KG1 (cell line): ENCODE data around the gene MPC2.

Experiments used
- DNase-seq: peaks from one replicate; lab custom pipeline; 2025; lab: John Stamatoyannopoulos, UW

MPC2 gene

DNA sequence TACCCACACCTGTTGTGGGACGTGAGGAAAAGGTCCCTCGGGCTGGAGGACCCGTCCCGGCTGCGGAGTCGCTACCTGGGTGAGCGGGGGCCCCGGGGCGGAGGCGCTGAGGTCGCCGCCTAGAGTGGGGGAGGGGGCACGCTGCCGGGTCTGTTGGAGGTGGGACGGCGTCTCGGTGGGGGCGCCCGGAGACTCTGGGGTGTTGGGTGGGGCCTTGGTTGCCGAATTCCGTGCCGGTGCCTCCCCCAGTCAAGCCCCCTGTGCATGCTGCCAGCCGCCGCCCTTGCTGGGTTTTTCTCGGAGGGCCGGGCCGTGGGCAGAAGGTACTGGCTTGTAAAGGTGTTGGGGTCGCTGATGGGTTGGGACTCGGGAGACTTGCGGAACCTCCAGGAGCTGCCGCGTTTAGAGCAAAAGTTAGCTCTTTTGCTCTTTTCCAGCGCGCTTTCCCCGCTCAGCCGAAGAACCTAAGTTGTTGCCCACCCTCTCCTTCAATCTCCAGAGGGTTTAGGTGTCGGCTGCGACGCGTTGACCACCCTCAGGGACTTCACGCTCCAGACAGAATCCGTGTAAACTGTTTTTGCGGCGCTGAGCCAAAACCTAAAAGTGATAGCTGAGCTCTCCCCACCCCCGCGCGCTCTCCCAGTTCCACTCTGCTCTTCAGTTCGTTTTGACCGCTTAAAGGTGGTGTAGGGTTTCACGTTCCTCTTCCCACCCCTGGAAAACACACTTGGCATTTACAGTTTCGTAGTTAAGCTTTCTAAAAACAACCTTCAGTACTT lies at the start of gene MPC2:
TSS of gene MPC2 (minus strand) at position 143 of the 779 bp plus-strand sequence. CDS start 1,231 bp downstream, outside the sequence.
- peak; percentile 58 for DNase-seq

DNA sequence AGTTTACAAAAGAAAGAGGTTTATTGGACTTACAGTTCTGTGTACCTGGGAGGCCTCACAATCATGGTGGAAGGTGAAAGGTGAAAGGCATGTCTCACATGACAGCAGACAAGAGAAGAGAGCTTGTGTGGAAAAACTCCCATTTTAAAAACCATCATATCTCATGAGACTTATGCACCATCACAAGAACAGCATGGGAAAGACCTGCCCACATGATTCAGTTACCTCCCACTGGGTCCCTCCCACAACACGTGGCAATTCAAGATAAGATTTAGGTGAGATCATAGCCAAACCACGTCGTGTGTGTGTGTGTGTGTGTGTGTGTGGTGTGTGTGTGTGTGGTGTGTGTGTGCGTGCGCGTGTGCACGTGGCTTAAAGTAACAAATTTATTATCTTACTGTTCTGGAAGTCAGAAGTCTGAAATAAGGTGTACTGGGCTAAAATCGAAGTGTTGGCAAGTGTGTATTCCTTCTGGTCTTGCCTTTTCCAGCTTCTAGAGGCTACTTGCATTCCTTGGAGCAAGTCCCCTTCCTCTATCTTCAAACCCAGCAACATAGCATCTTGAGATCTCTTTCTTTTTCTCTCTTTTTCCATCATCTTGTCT lies 48.1 kb upstream of the MPC2 start:
- no peak for DNase-seq

DNA sequence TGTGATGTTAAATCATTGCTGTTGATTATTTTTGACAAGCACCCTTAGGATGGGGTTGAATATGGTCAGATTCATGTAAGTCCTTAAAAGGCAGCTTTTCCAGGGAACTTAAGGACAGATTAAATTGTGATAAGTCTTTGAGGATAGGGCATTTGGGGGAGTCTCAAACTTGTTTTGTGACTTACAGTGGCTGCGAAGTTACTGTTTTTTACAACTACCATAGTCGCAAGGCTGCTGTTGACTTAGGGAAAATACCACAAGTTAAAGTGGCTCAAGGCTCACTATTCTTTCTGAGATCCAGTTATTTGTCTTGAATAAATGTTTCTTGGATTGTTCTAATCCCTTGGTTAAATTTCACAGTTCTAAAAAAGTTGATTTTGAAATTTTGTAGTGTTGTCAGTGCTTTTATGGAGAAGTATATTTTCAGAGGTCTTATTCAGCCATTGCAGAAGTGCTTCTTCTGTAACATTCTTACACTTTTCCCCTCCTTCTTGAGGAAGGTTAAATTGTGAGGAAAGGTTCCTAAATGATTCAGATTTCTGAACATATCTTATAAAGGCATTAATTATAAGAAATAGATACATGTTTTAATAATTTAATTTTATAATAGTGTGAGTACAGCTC lies 47.0 kb upstream of the MPC2 start:
- DNase-seq = no peak

DNA sequence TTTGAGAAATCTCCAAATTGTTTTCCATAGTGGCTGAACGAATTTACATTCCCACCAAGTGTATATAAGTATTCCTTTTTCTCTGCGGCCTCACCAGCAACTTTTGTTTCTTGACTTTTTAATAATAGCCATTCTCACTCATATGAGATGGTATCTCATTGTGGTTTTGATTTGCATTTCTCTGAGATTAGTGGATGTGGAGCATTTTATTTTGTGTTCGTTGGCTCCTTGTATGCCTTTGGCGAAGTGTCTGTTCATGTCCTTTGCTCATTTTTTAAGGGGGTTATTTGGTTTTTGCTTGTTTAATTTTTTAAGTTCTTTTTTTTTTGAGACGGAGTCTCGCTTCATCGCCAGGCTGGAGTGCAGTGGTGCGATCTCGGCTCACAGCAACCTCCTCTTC lies 45.1 kb upstream of the MPC2 start:
- DNase-seq = no peak

DNA sequence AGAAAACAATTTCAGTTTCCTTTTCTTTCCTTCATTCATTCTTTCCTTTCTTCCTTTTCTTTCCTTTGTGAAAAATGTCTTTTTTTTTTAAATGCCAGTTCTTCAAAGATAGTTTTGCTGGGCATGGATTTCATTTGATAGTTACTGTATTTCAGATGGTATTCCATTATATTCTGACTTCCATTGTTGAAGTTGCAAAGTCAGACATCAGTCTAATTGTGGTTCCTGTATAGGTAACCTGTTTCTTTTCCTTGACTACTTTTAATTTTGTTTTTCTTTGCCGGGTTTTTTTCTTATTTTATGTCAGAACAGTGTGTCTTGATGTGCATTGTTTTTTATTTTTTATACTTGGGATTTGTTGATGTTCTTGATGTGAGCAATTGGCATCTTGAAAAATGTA lies 40.4 kb upstream of the MPC2 start:
- DNase-seq = no peak

DNA sequence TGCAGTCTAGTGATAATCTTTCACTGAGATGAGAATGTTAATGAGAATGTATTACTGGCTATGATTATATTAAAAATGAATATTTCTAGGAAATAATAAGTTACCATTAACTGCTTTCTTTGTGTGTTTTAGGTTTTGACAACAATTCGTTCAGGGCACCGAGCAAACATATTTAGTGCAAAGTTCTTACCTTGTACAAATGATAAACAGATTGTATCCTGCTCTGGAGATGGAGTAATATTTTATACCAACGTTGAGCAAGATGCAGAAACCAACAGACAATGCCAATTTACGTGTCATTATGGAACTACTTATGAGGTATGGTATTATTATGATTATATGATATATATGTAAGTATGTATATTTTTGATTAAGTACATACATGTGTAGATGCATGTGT lies 37.8 kb upstream of the MPC2 start:
- DNase-seq = no peak

DNA sequence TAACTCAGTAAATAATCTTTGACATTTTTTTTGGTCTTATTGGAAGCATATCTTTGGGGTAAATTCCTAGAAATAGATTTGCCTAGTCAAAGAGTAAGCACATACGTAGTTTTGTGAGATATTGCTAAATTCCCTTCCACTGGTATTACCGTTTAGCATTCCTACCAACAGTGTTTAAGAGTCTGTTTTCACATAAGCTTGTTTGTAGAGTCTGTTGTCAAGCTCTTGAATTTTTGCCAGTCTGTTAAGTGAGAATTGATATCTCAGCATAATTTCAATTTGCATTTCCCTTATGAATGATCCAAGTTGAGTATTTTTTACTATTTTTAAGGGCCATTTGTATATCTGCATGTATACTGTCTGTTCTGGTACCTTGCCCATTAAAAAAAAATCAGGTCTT lies 37.0 kb upstream of the MPC2 start:
- no peak for DNase-seq

DNA sequence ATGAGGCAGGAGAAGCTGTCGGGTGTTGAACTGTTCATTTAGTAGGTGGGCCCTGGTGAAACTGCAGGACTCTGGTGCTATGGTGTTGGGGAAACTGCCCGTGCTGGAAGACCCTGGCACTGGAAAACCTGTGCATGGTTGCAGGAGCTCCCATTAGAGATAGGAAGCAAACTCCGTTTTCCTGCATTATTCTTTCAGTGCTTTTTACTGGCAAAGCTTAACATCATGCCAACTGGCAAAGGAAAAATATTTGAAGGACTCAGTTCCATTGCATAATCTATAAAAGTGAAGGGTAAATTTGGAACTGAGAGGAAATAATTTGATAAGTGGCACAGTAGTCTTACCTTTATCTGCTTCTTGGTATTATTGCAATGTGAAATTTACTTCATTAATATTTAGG lies 31.7 kb upstream of the MPC2 start:
- no peak for DNase-seq

DNA sequence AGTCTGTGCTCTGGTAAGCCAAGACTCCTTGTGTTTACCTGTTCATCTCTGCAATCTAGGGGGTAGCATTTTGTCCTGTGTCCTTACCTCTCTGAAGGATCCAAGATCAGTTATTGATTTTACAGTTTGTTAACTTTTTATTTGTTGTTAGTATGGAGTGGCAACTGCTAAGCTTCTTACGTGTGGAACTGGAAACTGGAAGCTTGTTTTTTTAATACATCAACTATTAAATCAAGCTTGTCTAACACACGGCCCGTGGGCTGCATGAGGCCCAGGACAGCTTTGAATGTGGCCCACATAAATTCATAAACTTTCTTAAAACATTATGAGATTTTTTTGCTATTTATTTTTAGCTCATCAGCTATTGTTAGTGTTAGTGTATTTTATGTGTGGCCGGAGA lies 29.2 kb upstream of the MPC2 start:
- no peak for DNase-seq

DNA sequence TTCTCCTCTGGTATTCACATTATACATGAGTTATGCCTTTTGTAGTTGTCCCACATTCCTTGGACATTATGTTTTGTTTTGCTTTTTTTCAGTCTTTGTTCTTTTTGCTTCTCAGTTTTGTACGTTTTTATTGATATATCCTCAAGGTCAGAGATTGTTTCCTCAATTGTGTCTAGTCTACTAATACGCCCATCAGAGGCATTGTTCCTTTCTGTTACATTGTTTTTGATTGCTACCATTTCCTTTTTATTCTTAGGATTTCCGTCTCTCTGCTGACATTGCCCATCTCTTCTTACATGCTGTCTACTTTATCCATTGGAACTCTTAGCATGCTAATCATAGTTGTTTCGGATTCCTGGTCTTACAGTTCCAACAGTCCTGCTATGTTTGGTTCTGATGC lies 27.8 kb upstream of the MPC2 start:
- DNase-seq = no peak

DNA sequence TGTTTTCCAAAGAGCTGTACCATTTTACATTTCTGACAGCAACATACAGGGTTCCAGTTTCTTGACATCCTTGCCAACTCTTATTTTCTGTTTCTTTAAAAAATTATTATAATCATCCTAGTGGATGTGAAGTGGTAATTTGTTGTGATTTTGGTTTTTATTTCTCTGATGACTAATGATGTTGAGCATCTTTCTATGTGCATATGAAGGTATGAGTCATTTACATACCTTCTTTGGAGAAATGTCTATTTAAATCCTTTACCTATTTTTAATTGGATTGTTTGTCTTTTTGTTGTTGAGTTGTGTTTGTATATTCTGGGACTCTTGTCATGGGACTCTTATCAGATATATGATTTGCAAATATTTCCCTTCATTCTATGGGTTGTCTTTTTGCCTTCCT lies 20.8 kb upstream of the MPC2 start:
- DNase-seq = no peak

DNA sequence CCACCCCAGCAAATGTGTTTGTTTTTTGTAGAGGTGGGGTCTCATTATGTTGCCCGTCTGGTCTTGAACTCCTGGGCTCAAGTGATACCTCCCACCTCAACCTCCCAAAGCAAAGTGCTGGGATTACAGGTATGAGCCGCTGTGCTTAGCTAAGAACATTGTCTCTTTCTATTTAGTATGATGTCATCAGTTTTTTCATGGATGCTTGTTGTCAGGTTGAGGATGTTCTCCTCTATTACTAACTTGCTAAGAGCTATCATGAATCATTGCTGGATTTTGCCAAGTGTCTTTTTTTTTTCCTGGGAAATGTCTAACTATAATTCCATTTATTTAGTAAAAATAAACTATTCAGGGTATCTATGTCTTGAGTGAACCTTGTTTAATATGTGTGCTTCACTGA lies 19.0 kb upstream of the MPC2 start:
- no peak for DNase-seq

DNA sequence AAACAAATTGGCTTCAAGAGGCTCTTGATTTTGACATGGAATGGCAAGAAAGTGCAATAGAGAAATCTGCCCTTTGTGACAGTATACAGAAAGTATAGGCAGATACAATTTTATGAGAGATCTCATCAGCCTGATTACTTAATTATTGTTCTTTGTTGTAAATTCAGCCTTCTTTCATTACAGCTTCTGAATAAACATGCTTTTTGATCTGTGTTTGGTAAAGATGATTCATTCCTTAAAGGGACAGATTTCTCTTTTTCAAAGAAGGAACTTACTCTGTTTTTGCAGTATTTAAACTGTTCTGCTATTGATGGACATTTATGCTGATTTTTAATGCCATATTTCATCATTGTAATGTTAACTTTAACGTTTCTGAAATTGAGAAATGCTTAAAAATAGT lies 13.7 kb upstream of the MPC2 start:
- no peak for DNase-seq

DNA sequence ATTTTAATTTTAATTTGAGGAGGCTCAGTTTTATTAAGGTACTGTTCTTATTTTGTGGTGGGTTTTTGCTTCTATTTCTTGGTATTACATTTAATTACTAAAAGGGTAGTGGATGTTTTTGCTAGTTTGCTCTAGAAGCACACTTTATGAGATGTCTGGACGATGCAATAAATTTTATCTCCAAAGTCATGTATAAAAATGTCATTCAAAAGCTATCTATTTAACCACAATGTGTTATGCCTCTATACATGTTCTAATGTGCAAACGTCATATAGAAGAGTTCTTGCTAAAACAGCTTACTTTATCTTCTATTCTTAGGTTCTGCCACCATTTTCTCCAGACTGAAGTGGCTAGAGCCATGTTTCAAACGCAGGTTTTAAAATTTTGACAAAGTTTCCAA lies 12.9 kb upstream of the MPC2 start:
- DNase-seq = no peak

DNA sequence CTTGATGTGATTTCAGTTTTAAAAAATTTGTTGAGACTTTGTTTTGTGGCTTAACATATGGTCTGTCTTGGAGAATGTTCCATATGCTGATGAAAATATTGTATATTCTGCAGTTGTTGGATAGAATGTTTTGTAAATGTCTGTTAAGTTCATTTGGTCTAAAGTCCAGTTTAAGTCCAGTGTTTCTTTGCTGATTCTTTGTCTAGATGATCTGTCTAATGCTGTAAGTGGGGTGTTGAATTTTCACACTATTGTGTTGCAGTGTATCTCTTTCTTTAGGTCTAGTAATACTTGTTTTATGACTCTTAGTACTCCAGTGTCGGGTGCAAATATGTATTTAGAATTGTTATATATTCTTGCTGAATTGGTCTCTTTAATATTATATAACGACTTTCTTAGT lies 10.9 kb upstream of the MPC2 start:
- no peak for DNase-seq

DNA sequence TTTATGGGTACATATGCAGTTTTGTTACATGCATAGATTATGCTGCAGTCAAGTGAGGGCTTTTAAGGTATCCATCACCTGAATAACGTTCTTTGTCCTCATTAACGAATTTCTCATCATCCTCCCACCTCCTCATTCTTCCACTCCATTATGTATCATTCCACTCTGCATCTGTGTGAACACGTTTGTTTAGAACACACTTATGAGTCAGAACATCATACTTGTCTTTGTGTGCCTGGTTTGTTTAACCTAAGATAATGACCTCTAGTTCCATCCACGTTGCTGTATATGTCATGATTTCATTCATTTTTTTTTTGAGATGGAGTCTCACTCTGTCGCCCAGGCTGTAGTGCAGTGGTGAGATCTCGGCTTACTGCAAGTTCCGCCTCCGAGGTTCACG lies 6.7 kb upstream of the MPC2 start:
- no peak for DNase-seq

DNA sequence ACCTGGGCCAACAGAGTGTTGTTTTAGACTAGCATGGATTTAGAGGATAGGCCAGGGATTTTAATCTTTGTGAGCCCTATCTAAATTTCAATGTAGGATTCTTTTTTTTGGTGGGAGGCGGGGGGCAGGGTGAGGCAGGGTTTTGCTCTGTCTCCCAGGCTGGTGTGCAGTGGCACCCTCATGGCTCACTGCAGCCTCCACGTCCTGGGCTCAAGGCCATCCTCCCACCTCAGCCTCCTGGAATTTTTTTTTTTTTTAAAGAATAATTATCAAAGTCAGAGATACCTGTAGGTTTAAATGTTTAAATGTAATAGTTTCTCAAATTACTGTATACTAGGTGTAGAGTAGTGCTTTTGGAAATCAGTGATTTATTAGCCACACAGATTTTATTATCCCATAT lies 3.4 kb upstream of the MPC2 start:
- DNase-seq = no peak

DNA sequence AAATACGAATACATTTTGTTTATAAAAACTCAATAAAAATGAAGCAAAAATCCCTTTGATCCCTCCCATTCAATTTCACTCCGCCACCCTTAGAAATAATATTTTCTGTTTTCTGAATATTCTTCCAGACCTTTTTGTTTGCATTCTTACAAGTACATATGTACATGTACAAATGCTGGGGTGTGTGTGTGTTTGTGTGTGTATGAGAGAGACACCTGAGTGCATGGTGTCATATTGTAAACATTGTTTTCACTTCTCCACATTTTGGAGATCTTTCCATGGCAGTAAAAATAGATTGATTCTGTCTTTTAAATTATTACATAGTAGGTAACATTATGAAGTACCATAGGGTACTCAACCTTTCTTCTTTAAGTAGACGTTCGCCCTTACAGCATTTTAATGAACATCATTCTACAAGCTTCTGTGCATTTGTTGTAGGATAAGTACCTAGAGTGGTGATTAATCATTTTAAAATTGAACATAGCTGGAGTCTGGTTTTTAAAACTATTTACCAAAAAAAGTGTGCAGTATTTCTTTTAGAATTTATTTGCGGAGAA lies 1.3 kb upstream of the MPC2 start:
- no peak for DNase-seq

DNA sequence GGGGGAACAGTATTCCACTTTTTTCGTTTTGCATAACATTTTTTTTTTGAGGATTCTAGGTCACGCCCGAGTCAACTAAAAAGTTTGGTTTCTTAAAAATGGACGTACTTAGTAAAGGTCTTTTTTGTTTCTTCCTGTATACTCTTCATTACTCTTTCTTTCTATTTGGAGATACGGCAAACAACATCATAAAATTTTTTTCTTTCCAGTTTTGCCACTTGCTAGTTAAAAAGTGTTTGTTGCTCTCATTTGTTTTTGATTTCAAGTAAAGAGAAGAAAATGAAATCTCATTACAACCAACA lies 788 bp upstream of the MPC2 start:
- DNase-seq = no peak

DNA sequence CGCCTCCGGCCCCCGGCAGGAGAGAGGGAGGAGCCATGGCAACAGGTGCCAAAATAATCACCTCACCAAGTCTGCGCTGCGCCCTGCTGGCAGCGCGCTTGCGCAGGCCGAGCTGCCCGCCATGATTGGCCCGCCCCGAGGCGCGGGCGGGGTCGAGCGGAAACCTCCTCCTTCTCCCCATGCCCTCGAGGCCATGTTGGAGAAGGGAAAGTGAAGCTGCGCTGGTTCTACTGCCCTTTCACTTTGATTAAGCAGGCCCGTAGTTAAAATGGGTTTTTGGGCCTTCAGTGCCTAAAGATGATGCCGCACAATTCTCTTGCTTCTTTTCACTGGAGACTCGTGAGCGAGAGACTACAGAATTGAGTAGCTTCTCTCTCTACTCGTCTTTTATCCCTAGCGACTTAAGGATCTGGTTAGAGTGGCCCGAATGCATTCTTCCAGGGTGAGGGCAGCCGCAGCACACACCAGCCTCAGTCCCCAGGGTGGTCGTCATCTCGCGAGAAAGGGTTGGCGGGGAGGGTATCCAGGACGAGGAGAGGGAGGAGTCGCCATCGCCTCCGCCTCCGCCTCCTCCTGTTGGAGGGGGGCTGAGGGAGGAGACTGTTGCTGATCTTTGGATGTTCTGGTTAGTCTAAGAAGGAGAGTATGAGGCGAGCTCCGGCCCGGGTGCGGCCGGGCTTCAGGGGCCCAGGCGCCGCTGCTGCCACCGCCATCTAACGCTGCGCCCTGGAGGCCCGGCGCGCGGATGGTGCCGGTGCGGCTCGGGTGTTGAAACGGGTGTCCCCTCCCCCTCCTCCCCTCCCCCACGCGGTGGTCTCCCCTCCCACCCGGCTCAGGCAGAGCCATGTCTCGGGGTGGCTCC lies 573 bp downstream of the MPC2 start, which contains the start of gene DCAF6:
TSS of gene DCAF6 (plus strand) at position 616 of the 862 bp plus-strand sequence. CDS start at position 845, 229 bp downstream.
- DNase-seq = peak; percentile 97

DNA sequence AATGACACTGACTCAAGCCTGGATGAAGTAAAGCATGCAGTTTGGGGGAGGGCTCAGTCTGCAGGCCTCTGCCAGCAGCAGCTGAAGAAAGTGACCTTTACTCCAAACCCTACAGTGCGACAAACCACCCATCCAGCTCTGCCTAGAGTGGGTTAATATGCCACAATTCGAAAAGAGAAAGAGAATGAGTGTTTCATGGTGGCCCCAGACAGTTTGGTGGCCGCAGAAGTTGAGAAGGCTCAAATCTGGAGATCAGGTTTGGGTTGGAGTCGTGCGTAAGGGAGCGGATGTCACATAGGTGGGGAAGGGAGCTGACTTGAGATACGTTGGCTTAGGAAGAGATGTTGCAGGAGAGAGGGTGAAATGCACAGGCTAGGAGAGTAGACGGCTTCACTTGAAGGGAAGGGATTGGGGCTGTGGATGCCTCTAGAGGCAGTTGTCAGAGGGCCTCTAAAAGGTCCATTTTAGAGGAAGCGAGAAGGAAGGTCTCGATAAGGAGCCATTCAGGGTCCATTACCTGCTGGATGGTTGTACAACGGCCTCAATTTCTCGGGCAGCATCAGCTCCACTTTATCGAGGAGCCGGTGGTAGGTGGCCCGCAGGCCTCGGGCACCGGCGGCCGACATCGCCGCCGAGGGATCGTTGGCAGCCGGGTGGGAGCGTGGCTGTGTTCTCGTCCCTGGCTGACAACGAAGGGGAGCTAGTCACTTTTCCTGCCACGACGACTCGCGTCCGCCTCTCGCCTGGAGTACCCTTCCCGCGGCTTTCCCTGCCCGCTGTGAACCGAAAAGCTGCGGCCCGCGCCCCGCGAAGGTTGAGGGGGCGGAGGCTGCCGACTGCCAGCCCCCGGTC lies 1.4 kb downstream of the MPC2 start:
- DNase-seq = no peak
